ENCODE data around the gene CLEC11A.
"Not testable (repeated sequence)": the region's sequence is repeated elsewhere in the genome, so short reads cannot be mapped to it uniquely, and the experiment has no call there.

CLEC11A gene

GRCh38 chr19:50743537-50743936 is 20.4 kb downstream of the CLEC11A start:
- peaks cover 12 to 18% of the 10 kb centered on the region in 2 donors for H3K27me3 ChIP-seq (ENCODE audit: control insufficient read depth in 1 of 2, insufficient read depth in 2 of 2, low read length in 2 of 2)

GRCh38 chr19:50745221-50745620 is 22.1 kb downstream of the CLEC11A start:
- no peak overlapping the region for H3K27ac ChIP-seq (ENCODE audit: low read length)

More at GRCh38 chr19:50743537-50743936, 20.4 kb downstream of the CLEC11A start:
- Histone ChIP-seq H3K4me3 (ENCODE audit: low read length in 2 of 2) (no peak overlapping the region), H3K9ac (ENCODE audit: low read length in 2 of 2) (no peak overlapping the region), H3K4me1 (ENCODE audit: control insufficient read depth, insufficient read depth, low read length) (no peaks in the 10 kb centered on the region), H3K36me3 (ENCODE audit: control insufficient read depth in 2 of 2, insufficient read depth in 2 of 2, low read length in 2 of 2) (no peaks in the 10 kb centered on the region), H3K9me3 (ENCODE audit: control insufficient read depth in 2 of 2, low read length in 2 of 2) (no peaks in the 10 kb centered on the region), H3K27ac (ENCODE audit: low read length) (no peak overlapping the region)

GRCh38 chr19:50747141-50747540 is 24.0 kb downstream of the CLEC11A start:
- not testable (repeated sequence) for H3K9me3 ChIP-seq (ENCODE audit: control insufficient read depth in 2 of 2, low read length in 2 of 2); H3K9ac ChIP-seq (ENCODE audit: low read length in 2 of 2); H3K4me1 ChIP-seq (ENCODE audit: control insufficient read depth, insufficient read depth, low read length); H3K36me3 ChIP-seq (ENCODE audit: control insufficient read depth in 2 of 2, insufficient read depth in 2 of 2, low read length in 2 of 2); H3K27ac ChIP-seq (ENCODE audit: low read length); H3K4me3 ChIP-seq (ENCODE audit: low read length in 2 of 2)
- H3K27me3 ChIP-seq (ENCODE audit: control insufficient read depth in 1 of 2, insufficient read depth in 2 of 2, low read length in 2 of 2): peaks cover 3 to 10% of the 10 kb centered on the region in 2 donors

More at GRCh38 chr19:50745221-50745620, 22.1 kb downstream of the CLEC11A start:
- Histone ChIP-seq H3K27me3 (ENCODE audit: control insufficient read depth in 1 of 2, insufficient read depth in 2 of 2, low read length in 2 of 2) (peaks cover 5 to 13% of the 10 kb centered on the region in 2 donors), H3K4me1 (ENCODE audit: control insufficient read depth, insufficient read depth, low read length) (no peaks in the 10 kb centered on the region), H3K9ac (ENCODE audit: low read length in 2 of 2) (no peak overlapping the region), H3K9me3 (ENCODE audit: control insufficient read depth in 2 of 2, low read length in 2 of 2) (no peaks in the 10 kb centered on the region), H3K36me3 (ENCODE audit: control insufficient read depth in 2 of 2, insufficient read depth in 2 of 2, low read length in 2 of 2) (no peaks in the 10 kb centered on the region), H3K4me3 (ENCODE audit: low read length in 2 of 2) (no peak overlapping the region)

- Histone ChIP-seq H3K4me3 (ENCODE audit: low read length in 2 of 2) (no peak overlapping the region), H3K9ac (ENCODE audit: low read length in 2 of 2) (no peak overlapping the region), H3K9me3 (ENCODE audit: control insufficient read depth in 2 of 2, low read length in 2 of 2) (no peaks in the 10 kb centered on the region), H3K4me1 (ENCODE audit: control insufficient read depth, insufficient read depth, low read length) (no peaks in the 10 kb centered on the region), H3K27me3 (ENCODE audit: control insufficient read depth in 1 of 2, insufficient read depth in 2 of 2, low read length in 2 of 2) (peaks cover 0 to 10% of the 10 kb centered on the region in 2 donors), H3K36me3 (ENCODE audit: control insufficient read depth in 2 of 2, insufficient read depth in 2 of 2, low read length in 2 of 2) (no peaks in the 10 kb centered on the region), H3K27ac (ENCODE audit: low read length) (no peak overlapping the region)
These were observed 26.3 kb downstream of the CLEC11A start for GRCh38 chr19:50749490-50749889.

- Histone ChIP-seq H3K27me3 (ENCODE audit: control insufficient read depth in 1 of 2, insufficient read depth in 2 of 2, low read length in 2 of 2) (peaks cover 0 to 10% of the 10 kb centered on the region in 2 donors), H3K4me3 (ENCODE audit: low read length in 2 of 2) (no peak overlapping the region), H3K27ac (ENCODE audit: low read length) (no peak overlapping the region), H3K9ac (ENCODE audit: low read length in 2 of 2) (no peak overlapping the region), H3K9me3 (ENCODE audit: control insufficient read depth in 2 of 2, low read length in 2 of 2) (no peaks in the 10 kb centered on the region), H3K36me3 (ENCODE audit: control insufficient read depth in 2 of 2, insufficient read depth in 2 of 2, low read length in 2 of 2) (no peaks in the 10 kb centered on the region), H3K4me1 (ENCODE audit: control insufficient read depth, insufficient read depth, low read length) (no peaks in the 10 kb centered on the region)
These were observed 26.8 kb downstream of the CLEC11A start for GRCh38 chr19:50750010-50750409.

GRCh38 chr19:50753879-50754278 is 30.7 kb downstream of the CLEC11A start:
- no peak overlapping the region for H3K9ac ChIP-seq (ENCODE audit: low read length in 2 of 2)
- H3K4me3 ChIP-seq (ENCODE audit: low read length in 2 of 2): no peak overlapping the region
- H3K9me3 ChIP-seq (ENCODE audit: control insufficient read depth in 2 of 2, low read length in 2 of 2): no peaks in the 10 kb centered on the region
- H3K27ac ChIP-seq (ENCODE audit: low read length): no peak overlapping the region
- H3K27me3 ChIP-seq (ENCODE audit: control insufficient read depth in 1 of 2, insufficient read depth in 2 of 2, low read length in 2 of 2): peaks cover 0 to 7% of the 10 kb centered on the region in 2 donors
- H3K4me1 ChIP-seq (ENCODE audit: control insufficient read depth, insufficient read depth, low read length): no peaks in the 10 kb centered on the region
- no peaks in the 10 kb centered on the region for H3K36me3 ChIP-seq (ENCODE audit: control insufficient read depth in 2 of 2, insufficient read depth in 2 of 2, low read length in 2 of 2)

- not testable (repeated sequence) for H3K9me3 ChIP-seq (ENCODE audit: control insufficient read depth in 2 of 2, low read length in 2 of 2); H3K4me1 ChIP-seq (ENCODE audit: control insufficient read depth, insufficient read depth, low read length); H3K4me3 ChIP-seq (ENCODE audit: low read length in 2 of 2); H3K27ac ChIP-seq (ENCODE audit: low read length); H3K36me3 ChIP-seq (ENCODE audit: control insufficient read depth in 2 of 2, insufficient read depth in 2 of 2, low read length in 2 of 2); H3K27me3 ChIP-seq (ENCODE audit: control insufficient read depth in 1 of 2, insufficient read depth in 2 of 2, low read length in 2 of 2); H3K9ac ChIP-seq (ENCODE audit: low read length in 2 of 2)
These were observed 33.1 kb downstream of the CLEC11A start for GRCh38 chr19:50756244-50756643.

- H3K27me3 ChIP-seq (ENCODE audit: control insufficient read depth in 1 of 2, insufficient read depth in 2 of 2, low read length in 2 of 2); H3K9me3 ChIP-seq (ENCODE audit: control insufficient read depth in 2 of 2, low read length in 2 of 2); H3K9ac ChIP-seq (ENCODE audit: low read length in 2 of 2); H3K4me1 ChIP-seq (ENCODE audit: control insufficient read depth, insufficient read depth, low read length); H3K4me3 ChIP-seq (ENCODE audit: low read length in 2 of 2); H3K36me3 ChIP-seq (ENCODE audit: control insufficient read depth in 2 of 2, insufficient read depth in 2 of 2, low read length in 2 of 2); H3K27ac ChIP-seq (ENCODE audit: low read length): not testable (repeated sequence)
These were observed 34.5 kb downstream of the CLEC11A start for GRCh38 chr19:50757624-50758023.

GRCh38 chr19:50759076-50759475 is 35.9 kb downstream of the CLEC11A start:
- not testable (repeated sequence) for H3K4me3 ChIP-seq (ENCODE audit: low read length in 2 of 2); H3K27me3 ChIP-seq (ENCODE audit: control insufficient read depth in 1 of 2, insufficient read depth in 2 of 2, low read length in 2 of 2); H3K27ac ChIP-seq (ENCODE audit: low read length); H3K9ac ChIP-seq (ENCODE audit: low read length in 2 of 2); H3K36me3 ChIP-seq (ENCODE audit: control insufficient read depth in 2 of 2, insufficient read depth in 2 of 2, low read length in 2 of 2); H3K4me1 ChIP-seq (ENCODE audit: control insufficient read depth, insufficient read depth, low read length); H3K9me3 ChIP-seq (ENCODE audit: control insufficient read depth in 2 of 2, low read length in 2 of 2)

GRCh38 chr19:50759886-50760285 is 36.7 kb downstream of the CLEC11A start:
- Histone ChIP-seq H3K9ac (ENCODE audit: low read length in 2 of 2) (no peak overlapping the region), H3K36me3 (ENCODE audit: control insufficient read depth in 2 of 2, insufficient read depth in 2 of 2, low read length in 2 of 2) (no peaks in the 10 kb centered on the region), H3K4me3 (ENCODE audit: low read length in 2 of 2) (no peak overlapping the region), H3K4me1 (ENCODE audit: control insufficient read depth, insufficient read depth, low read length) (no peaks in the 10 kb centered on the region), H3K27ac (ENCODE audit: low read length) (no peak overlapping the region), H3K27me3 (ENCODE audit: control insufficient read depth in 1 of 2, insufficient read depth in 2 of 2, low read length in 2 of 2) (peaks cover 0 to 3% of the 10 kb centered on the region in 2 donors), H3K9me3 (ENCODE audit: control insufficient read depth in 2 of 2, low read length in 2 of 2) (no peaks in the 10 kb centered on the region)

GRCh38 chr19:50761501-50761900 is 38.3 kb downstream of the CLEC11A start:
- not testable (repeated sequence) for H3K36me3 ChIP-seq (ENCODE audit: control insufficient read depth in 2 of 2, insufficient read depth in 2 of 2, low read length in 2 of 2); H3K27me3 ChIP-seq (ENCODE audit: control insufficient read depth in 1 of 2, insufficient read depth in 2 of 2, low read length in 2 of 2); H3K4me1 ChIP-seq (ENCODE audit: control insufficient read depth, insufficient read depth, low read length); H3K9ac ChIP-seq (ENCODE audit: low read length in 2 of 2); H3K27ac ChIP-seq (ENCODE audit: low read length); H3K9me3 ChIP-seq (ENCODE audit: control insufficient read depth in 2 of 2, low read length in 2 of 2); H3K4me3 ChIP-seq (ENCODE audit: low read length in 2 of 2)
